H1 (cell line): ENCODE results near the gene TBKBP1. TPM values are rescaled to one million over a fixed set of nuclear protein-coding genes. Genes with fewer than 3 reads are reported as not detected.

Experiments used
- CTCF ChIA-PET: fragments of 300-600 bp; sonication (Branson Sonifier 250); formaldehyde crosslinking; loops from one replicate; lab custom pipeline; 2021; ENCODE audit not compliant: partially characterized antibody; lab: Charles Lee
- POLR2A ChIA-PET: fragments of 300-600 bp; sonication (Branson Sonifier 250); formaldehyde crosslinking; loops from one replicate; lab custom pipeline; 2021; ENCODE audit warnings: inconsistent platforms; ENCODE audit not compliant: partially characterized antibody; lab: Charles Lee
- DNase-seq, 2 experiments: peaks; one replicate each; pipeline versions ENCODE4 v3.0.0 to v3.0.0-alpha.2; 2010 to 2022; ENCODE audit warnings: low spot score in 2 of 2, low read depth in 1 of 2, mixed read lengths in 1 of 2
- FAIRE-seq: peaks from 2 replicates; lab custom pipeline; 2011; peaks lifted over from hg19 to GRCh38; lab: Jason Lieb, UNC
- H2AFZ ChIP-seq: 2 replicates; pipeline ENCODE4 v1.8.1; 2012; ENCODE audit warnings: low read length, inconsistent platforms
- H2AK5ac ChIP-seq: 2 replicates; pipeline ENCODE4 v1.6.1; 2013; ENCODE audit warnings: low read depth, low read length
- H2BK120ac ChIP-seq: replicated peaks from 2 replicates; pipeline ENCODE3; 2013; ENCODE audit warnings: low read depth, low read length, inconsistent platforms
- H2BK12ac ChIP-seq: 2 replicates; pipeline ENCODE4 v1.6.1; 2013; ENCODE audit warnings: low read depth, low read length
- H2BK15ac ChIP-seq: 2 replicates; pipeline ENCODE4 v1.6.1; 2013; ENCODE audit warnings: low read length
- H2BK20ac ChIP-seq: 2 replicates; pipeline ENCODE4 v1.6.1; 2013; ENCODE audit warnings: low read length
- H2BK5ac ChIP-seq: 2 replicates; pipeline ENCODE4 v1.6.1; 2013; ENCODE audit warnings: low read depth, low read length
- H3K14ac ChIP-seq: 2 replicates; pipeline ENCODE4 v1.6.1; 2013; ENCODE audit warnings: inconsistent platforms; ENCODE audit not compliant: insufficient read length
- H3K18ac ChIP-seq: 2 replicates; pipeline ENCODE4 v1.6.1; 2013; ENCODE audit warnings: low read length; ENCODE audit errors: extremely low read depth
- H3K23ac ChIP-seq: 2 replicates; pipeline ENCODE4 v1.6.1; 2013; ENCODE audit warnings: inconsistent platforms; ENCODE audit not compliant: insufficient read length
- H3K23me2 ChIP-seq: 2 replicates; pipeline ENCODE4 v1.6.1; 2013; ENCODE audit warnings: low read depth, low read length
- H3K27ac ChIP-seq: 2 replicates; pipeline ENCODE4 v1.6.1; 2011; ENCODE audit warnings: low read depth, low read length, inconsistent platforms
- H3K27me3 ChIP-seq, 4 experiments: replicated peaks in 1 of 4; 1 replicate in 1 of 4; 2 replicates in 3 of 4; pipeline versions ENCODE4 v1.6.1 to v1.8.1; 2011 to 2013; ENCODE audit warnings: low read length in 3 of 4, mild to moderate bottlenecking in 3 of 4, inconsistent platforms in 2 of 4, mixed read lengths in 2 of 4, moderate library complexity in 1 of 4; ENCODE audit not compliant: control insufficient read depth in 3 of 4, insufficient read depth in 3 of 4; ENCODE audit errors: extremely low read depth in 1 of 4
- H3K36me3 ChIP-seq, 4 experiments: 2 replicates each; pipeline versions ENCODE4 v1.6.1 to v1.8.1; 2011 to 2013; ENCODE audit warnings: mild to moderate bottlenecking in 4 of 4, low read length in 3 of 4, moderate library complexity in 2 of 4, control low read depth in 1 of 4, inconsistent platforms in 1 of 4; ENCODE audit not compliant: insufficient read depth in 4 of 4, control insufficient read depth in 2 of 4
- H3K4ac ChIP-seq: replicated peaks from 2 replicates; pipeline ENCODE3; 2013; ENCODE audit warnings: low read length, low read depth, mixed read lengths, inconsistent platforms; ENCODE audit not compliant: insufficient read length
- H3K4me1 ChIP-seq, 4 experiments: replicated peaks in 1 of 4; 1 replicate in 1 of 4; 2 replicates in 3 of 4; pipeline versions ENCODE4 v1.6.1 to v1.8.1; 2011 to 2013; ENCODE audit warnings: low read length in 3 of 4, inconsistent platforms in 2 of 4, mixed read lengths in 1 of 4; ENCODE audit not compliant: insufficient read depth in 4 of 4, control insufficient read depth in 3 of 4
- H3K4me2 ChIP-seq, 2 experiments: 2 replicates each; pipeline versions ENCODE4 v1.6.1 to v1.8.1; 2011 to 2013; ENCODE audit warnings: low read depth in 2 of 2, low read length in 2 of 2, control low read depth in 1 of 2, inconsistent platforms in 1 of 2, mild to moderate bottlenecking in 1 of 2; ENCODE audit not compliant: insufficient read depth in 1 of 2
- H3K4me3 ChIP-seq, 4 experiments: fragments of 200-600, 300-600 bp in 1 of 4; sonication (generic), shearing (Covaris generic), sonication (Bioruptor Twin) in 1 of 4; 2 replicates each; pipeline versions ENCODE4 v1.5.1 to v1.8.1; 2011 to 2016; ENCODE audit warnings: low read length in 4 of 4, low read depth in 3 of 4, control low read depth in 2 of 4, inconsistent platforms in 2 of 4, mild to moderate bottlenecking in 2 of 4, mixed read lengths in 1 of 4, moderate library complexity in 1 of 4; ENCODE audit not compliant: insufficient read depth in 2 of 4; ENCODE audit errors: extremely low read depth in 1 of 4
- H3K56ac ChIP-seq: replicated peaks from 2 replicates; pipeline ENCODE3; 2013; ENCODE audit warnings: low read depth, mild to moderate bottlenecking, mixed read lengths, low read length, inconsistent platforms; ENCODE audit not compliant: insufficient read length
- H3K79me1 ChIP-seq: 2 replicates; pipeline ENCODE4 v1.6.1; 2013; ENCODE audit warnings: low read depth, low read length, control low read depth
- H3K79me2 ChIP-seq, 2 experiments: 2 replicates each; pipeline versions ENCODE4 v1.6.1 to v1.8.1; 2012 to 2013; ENCODE audit warnings: low read length in 2 of 2, mild to moderate bottlenecking in 2 of 2, inconsistent platforms in 1 of 2; ENCODE audit not compliant: insufficient read depth in 2 of 2, control insufficient read depth in 1 of 2
- H3K9ac ChIP-seq, 4 experiments: replicated peaks in 1 of 4; 1 replicate in 1 of 4; 2 replicates in 3 of 4; pipeline versions ENCODE4 v1.6.1 to v1.8.1; 2011 to 2013; ENCODE audit warnings: low read depth in 3 of 4, low read length in 3 of 4, control low read depth in 2 of 4, mild to moderate bottlenecking in 2 of 4, moderate library complexity in 2 of 4, inconsistent platforms in 1 of 4; ENCODE audit errors: extremely low read depth in 1 of 4
- H3K9me3 ChIP-seq, 2 experiments: 2 replicates each; pipeline versions ENCODE4 v1.6.1 to v1.8.1; 2012 to 2013; ENCODE audit warnings: mild to moderate bottlenecking in 2 of 2, moderate library complexity in 2 of 2, control low read depth in 1 of 2, inconsistent platforms in 1 of 2, low read depth in 1 of 2, low read length in 1 of 2, mixed read lengths in 1 of 2; ENCODE audit not compliant: insufficient read depth in 2 of 2
- H4K20me1 ChIP-seq, 2 experiments: replicated peaks in 1 of 2; 2 replicates each; pipeline versions ENCODE3 to v1.8.1; 2011 to 2013; ENCODE audit warnings: inconsistent platforms in 2 of 2, low read length in 2 of 2, mild to moderate bottlenecking in 1 of 2; ENCODE audit not compliant: insufficient read depth in 2 of 2, control insufficient read depth in 1 of 2
- H4K5ac ChIP-seq: 2 replicates; pipeline ENCODE4 v1.6.1; 2013; ENCODE audit warnings: low read length, low read depth, mixed read lengths, inconsistent platforms; ENCODE audit not compliant: insufficient read length
- H4K8ac ChIP-seq: 2 replicates; pipeline ENCODE4 v1.8.0; 2013; ENCODE audit warnings: mild to moderate bottlenecking, moderate library complexity, low read length, inconsistent platforms; ENCODE audit not compliant: insufficient read depth; ENCODE audit errors: extremely low read depth
- H4K91ac ChIP-seq: replicated peaks from 2 replicates; pipeline ENCODE3; 2013; ENCODE audit warnings: low read length, mixed read lengths, inconsistent platforms; ENCODE audit not compliant: insufficient read length
- ASH2L ChIP-seq: fragments of 200-600, 300-600 bp; sonication (generic); IDR thresholded peaks from one replicate; pipeline ENCODE4 v1.7.1; 2017; ENCODE audit warnings: low read length
- CEBPB ChIP-seq: IDR thresholded peaks from 2 replicates; pipeline ENCODE4 v1.6.1; 2012; ENCODE audit warnings: low read depth, low read length
- EP300 ChIP-seq, 2 experiments: IDR thresholded peaks; 1 replicate in 1 of 2; 2 replicates in 1 of 2; pipeline ENCODE4 v1.6.1; 2011 to 2012; ENCODE audit warnings: low read depth in 2 of 2, low read length in 2 of 2, mild to moderate bottlenecking in 2 of 2, borderline replicate concordance in 1 of 2, inconsistent platforms in 1 of 2, moderate library complexity in 1 of 2
- FOSL1 ChIP-seq: IDR thresholded peaks from 2 replicates; pipeline ENCODE4 v1.6.1; 2011; ENCODE audit warnings: mild to moderate bottlenecking, low read depth, low read length, moderate library complexity; ENCODE audit not compliant: insufficient read depth
- POLR2AphosphoS5 ChIP-seq: IDR thresholded peaks from 2 replicates; pipeline ENCODE4 v1.6.1; 2011; ENCODE audit warnings: low read depth, low read length
- WGBS, 2 experiments: shearing (Covaris generic) in 1 of 2; methylation state at CpG; one replicate each; pipeline versions ENCODE4 v1.1.6 to v1.1.7; 2013 to 2015; ENCODE audit warnings: low lambda C conversion rate in 2 of 2, mixed read lengths in 2 of 2, inconsistent platforms in 1 of 2, low coverage in 1 of 2, missing lambda C conversion rate in 1 of 2; ENCODE audit not compliant: insufficient replicate concordance in 2 of 2, insufficient coverage in 1 of 2, insufficient read length in 1 of 2; ENCODE audit errors: extremely low coverage in 1 of 2, missing lambda C conversion rate in 1 of 2; 5-methylcytosine and 5-hydroxymethylcytosine counted together
- polyA plus RNA-seq, 7 experiments: library from polyadenylated mRNA; depleted of rRNA in 3 of 7; stranded (reverse) in 5 of 7; unstranded in 2 of 7; fragments of >200 nt in 5 of 7; fragments of 200-250 nt in 2 of 7; gene quantifications; 1 replicate in 5 of 7; 2 replicates in 1 of 7; 4 replicates in 1 of 7; pipeline versions ENCODE4 v1.2.1 to v1.2.3, GENCODE V29; 2011 to 2013; ENCODE audit warnings: missing spikeins in 2 of 7, mixed read lengths in 2 of 7
- total RNA-seq: library from RNA; stranded (reverse); fragmentation: NEBNext Ultra II Directional; extraction: Animal tissue kit (Norgen Biotek cat#: 25700); gene quantifications from 2 replicates; pipeline ENCODE4 v1.2.1, GENCODE V29; 2021

The TBKBP1 gene
- total and polyA plus RNA-seq, 2 of the 8 experiments (the other 6 are each of a cell fraction or from before 2014, with no cell fraction given): 6.3 to 15.1 TPM

- H2BK120ac ChIP-seq: no peak overlapping the region
- H3K23me2 ChIP-seq: no peaks in the 10 kb centered on the region
- no peaks in the 10 kb centered on the region for H3K9me3 ChIP-seq
- no peak overlapping the region for H2BK20ac ChIP-seq
- WGBS, 2 experiments: 90% methylated on average over 9 of the region's 12 CpGs; no CpG with 5 or more reads in 1 of the 2 experiments
- H3K56ac ChIP-seq: no peak overlapping the region
- ChIA-PET CTCF (interaction anchor here (10.3 to 19.8 kb wide), 2 partner anchors 14 to 33 kb away, joined by 146 to 441 read pairs; partner anchors contain the start of gene TBX21), POLR2A (interaction anchor here (0.7 to 41.8 kb wide), 4 partner anchors 12 to 39 kb away, joined by 3 to 1575 read pairs (median 4); partner anchors contain the start of gene KPNB1)
- H2BK5ac ChIP-seq: no peak overlapping the region
- H4K91ac ChIP-seq: no peak overlapping the region
- H4K5ac ChIP-seq: no peak overlapping the region
- H3K27ac ChIP-seq: no peak overlapping the region
- H2BK12ac ChIP-seq: no peak overlapping the region
- no peak for FAIRE-seq
- no peak overlapping the region for H2AFZ ChIP-seq
- H3K14ac ChIP-seq: no peak overlapping the region
- no peak overlapping the region for H4K8ac ChIP-seq
- H3K4me2 ChIP-seq: no peak overlapping the region
- H3K4ac ChIP-seq: no peak overlapping the region
- TF ChIP-seq EP300 (IDR thresholded peaks at IDR 0.05; ENCODE audit: borderline replicate concordance in 1 of 2, low read depth in 2 of 2, low read length in 2 of 2): no peak
- no peak for TF ChIP-seq FOSL1
- no peak for TF ChIP-seq CEBPB
- no peak for TF ChIP-seq ASH2L
- no peak for TF ChIP-seq POLR2AphosphoS5
- no peak overlapping the region for H3K18ac ChIP-seq
- no peaks in the 10 kb centered on the region; a peak in 1 of 7 replicates for H3K4me1 ChIP-seq
- H3K27me3 ChIP-seq: peaks cover 0 to 2% (median 0%) of the 10 kb centered on the region in 4 experiments; a peak in 2 of 7 replicates
- H4K20me1 ChIP-seq: peaks cover 0 to 2% of the 10 kb centered on the region in 2 experiments
- no peak overlapping the region for H3K4me3 ChIP-seq
- no peak overlapping the region for H2BK15ac ChIP-seq
- H3K36me3 ChIP-seq: no peaks in the 10 kb centered on the region
- no peak overlapping the region for H3K23ac ChIP-seq
- no peak overlapping the region for H2AK5ac ChIP-seq
- no peak for DNase-seq
- no peak overlapping the region for H3K9ac ChIP-seq
- H3K79me1 ChIP-seq: no peaks in the 10 kb centered on the region
- H3K79me2 ChIP-seq: no peaks in the 10 kb centered on the region
Measured at GRCh38 chr17:47702391-47702995, 8.5 kb downstream of the TBKBP1 start.
